Calu3 (cell line): Measurements from ENCODE around the gene IGF2BP2. TPM values are rescaled to one million over a fixed set of nuclear protein-coding genes. Genes with fewer than 3 reads are reported as not detected.

Experiments used
- BruUV-seq: library from RNA; stranded (reverse); fragments of 400-500 nt; replicated peaks from 2 replicates; lab custom pipeline; 2021; lab: Mats Ljungman, UMichigan
- CTCF ChIA-PET: fragments of 300-600 bp; sonication (Branson Sonifier 250); formaldehyde crosslinking; loops from one replicate; lab custom pipeline; 2022; ENCODE audit warnings: antibody characterized with exemption; lab: Charles Lee
- DNase-seq: peaks from one replicate; pipeline ENCODE4 v3.0.0; 2022
- H3K27ac Mint-ChIP-seq: one replicate; pipeline ENCODE4 v1.8.0; 2022; ENCODE audit warnings: mixed read lengths; ENCODE audit not compliant: unreplicated experiment
- H3K27me3 Mint-ChIP-seq: one replicate; pipeline ENCODE4 v1.8.0; 2022; ENCODE audit warnings: mixed read lengths; ENCODE audit not compliant: unreplicated experiment
- H3K36me3 Mint-ChIP-seq: one replicate; pipeline ENCODE4 v1.8.0; 2022; ENCODE audit warnings: mild to moderate bottlenecking, moderate library complexity, mixed read lengths; ENCODE audit not compliant: insufficient read depth, unreplicated experiment
- H3K4me1 Mint-ChIP-seq: one replicate; pipeline ENCODE4 v1.8.0; 2022; ENCODE audit warnings: mild to moderate bottlenecking, low read depth, mixed read lengths; ENCODE audit not compliant: unreplicated experiment
- H3K4me3 Mint-ChIP-seq: one replicate; pipeline ENCODE4 v1.8.0; 2022; ENCODE audit warnings: mild to moderate bottlenecking, low read depth, moderate library complexity, mixed read lengths; ENCODE audit not compliant: unreplicated experiment
- H3K9me3 Mint-ChIP-seq: one replicate; pipeline ENCODE4 v1.8.0; 2022; ENCODE audit warnings: low read depth, mixed read lengths; ENCODE audit not compliant: unreplicated experiment
- CTCF ChIP-seq: fragments of 200-600 bp; IDR thresholded peaks from one replicate; pipeline ENCODE4 v1.8.0; 2022; ENCODE audit warnings: antibody characterized with exemption; ENCODE audit not compliant: unreplicated experiment
- intact Hi-C: fragments of 100-400 bp; cut with micrococcal nuclease; formaldehyde crosslinking; loops from one replicate; pipeline ENCODE4 v1.10.0; 2022; ENCODE audit not compliant: unreplicated experiment
- total RNA-seq: library from RNA; stranded (reverse); gene quantifications from 2 replicates; pipeline ENCODE4 v1.2.3, GENCODE V29; 2022

Gene IGF2BP2
- total RNA-seq, 1 experiment from 2014 or later, result 156 TPM

GRCh38 chr3:185729337-185730055, 95.3 kb downstream of the IGF2BP2 start:
- Mint-ChIP-seq H3K27ac (peak overlapping the region; percentile 66), H3K4me3 (no peak overlapping the region), H3K27me3 (no peaks in the 10 kb centered on the region), H3K9me3 (peaks cover 4% of the 10 kb centered on the region), H3K4me1 (peaks cover 67% of the 10 kb centered on the region), H3K36me3 (peaks cover 14% of the 10 kb centered on the region)
- no peak for DNase-seq
- intact Hi-C loops, result loop anchor here (5.0 kb wide), 2 partner anchors 52 to 198 kb away; no protein-coding TSS in a partner anchor
- CTCF ChIA-PET, result interaction anchor here (1.0 kb wide), 1 partner anchor 39 kb away, joined by 3 read pairs; no protein-coding TSS in a partner anchor
- no peak for TF ChIP-seq CTCF
- BruUV-seq, result no TSS peak

GRCh38 chr3:185728630-185729336, 96.1 kb downstream of the IGF2BP2 start:
- BruUV-seq, result no TSS peak
- Mint-ChIP-seq H3K36me3 (peaks cover 14% of the 10 kb centered on the region), H3K27me3 (no peaks in the 10 kb centered on the region), H3K4me3 (peak overlapping the region; percentile 43), H3K9me3 (peaks cover 4% of the 10 kb centered on the region), H3K4me1 (peaks cover 62% of the 10 kb centered on the region), H3K27ac (peak overlapping the region; percentile 66)
- CTCF ChIA-PET, result interaction anchor here (0.5 to 1.0 kb wide), 2 partner anchors 39 to 229 kb away, joined by 3 to 4 read pairs; no protein-coding TSS in a partner anchor
- intact Hi-C loops, result no loop called here
- no peak for TF ChIP-seq CTCF
- no peak for DNase-seq

GRCh38 chr3:185727873-185728272, 97.0 kb downstream of the IGF2BP2 start:
- CTCF ChIA-PET, result no interaction called here
- peak overlapping the region; percentile 66 for H3K27ac Mint-ChIP-seq
- TF ChIP-seq CTCF, result no peak
- H3K4me3 Mint-ChIP-seq, result peak overlapping the region; percentile 43
- no TSS peak for BruUV-seq
- H3K36me3 Mint-ChIP-seq, result peaks cover 14% of the 10 kb centered on the region
- H3K4me1 Mint-ChIP-seq, result peaks cover 59% of the 10 kb centered on the region
- peaks cover 4% of the 10 kb centered on the region for H3K9me3 Mint-ChIP-seq
- no peaks in the 10 kb centered on the region for H3K27me3 Mint-ChIP-seq
- intact Hi-C loops, result no loop called here
- DNase-seq, result no peak

- CTCF ChIA-PET, result no interaction called here
- intact Hi-C loops, result no loop called here
- no peak overlapping the region for H3K4me3 Mint-ChIP-seq
- peak; percentile 20 for DNase-seq
- H3K4me1 Mint-ChIP-seq, result peaks cover 57% of the 10 kb centered on the region
- H3K36me3 Mint-ChIP-seq, result peaks cover 8% of the 10 kb centered on the region
- H3K27me3 Mint-ChIP-seq, result no peaks in the 10 kb centered on the region
- peak overlapping the region; percentile 63 for H3K27ac Mint-ChIP-seq
- H3K9me3 Mint-ChIP-seq, result peaks cover 4% of the 10 kb centered on the region
- no peak for TF ChIP-seq CTCF
- BruUV-seq, result no TSS peak
Observed at GRCh38 chr3:185726254-185726967, 98.4 kb downstream of the IGF2BP2 start.
